GM12878 (cell line): ENCODE measurements around the gene NAA15. TPM values are rescaled to one million over a fixed set of nuclear protein-coding genes. Genes with fewer than 3 reads are reported as not detected.
A peak's percentile ranks its signal among the peaks of the same experiment; 100 is the strongest.

Experiments used
- ASH2L ChIP-seq: fragments of 300-600, 200-600 bp; sonication (generic); IDR thresholded peaks from 2 replicates; pipeline ENCODE4 v1.6.1; 2017; ENCODE audit warnings: low read depth, mild to moderate bottlenecking, borderline replicate concordance
- ATF7 ChIP-seq: fragments of 450-650 bp; IDR thresholded peaks from 2 replicates; pipeline ENCODE4 v1.6.1; 2016; ENCODE audit warnings: low read depth, mild to moderate bottlenecking
- CEBPZ ChIP-seq: fragments of 150-350 bp; IDR thresholded peaks from 2 replicates; pipeline ENCODE4 v1.6.1; 2016; ENCODE audit warnings: low read depth, low read length
- CHD1 ChIP-seq: IDR thresholded peaks from 2 replicates; pipeline ENCODE4 v1.6.1; 2012; ENCODE audit warnings: low read depth, low read length, improper control_type of control experiment
- CREB1 ChIP-seq: IDR thresholded peaks from 2 replicates; pipeline ENCODE4 v1.6.1; 2012; ENCODE audit warnings: low read depth, mild to moderate bottlenecking, inconsistent platforms
- CREM ChIP-seq: IDR thresholded peaks from 2 replicates; pipeline ENCODE4 v1.6.1; 2014; ENCODE audit warnings: antibody characterized with exemption, low read depth
- CUX1 ChIP-seq: IDR thresholded peaks from 2 replicates; pipeline ENCODE4 v1.6.1; 2012; ENCODE audit warnings: improper control_type of control experiment, low read depth, low read length; ENCODE audit not compliant: insufficient replicate concordance
- EED ChIP-seq: sonication (generic); IDR thresholded peaks from 2 replicates; pipeline ENCODE4 v1.6.1; 2016; ENCODE audit warnings: antibody characterized with exemption, low read depth
- HCFC1 ChIP-seq: fragments of 150-350 bp; IDR thresholded peaks from 2 replicates; pipeline ENCODE4 v1.6.1; 2014; ENCODE audit warnings: low read length
- HSF1 ChIP-seq: fragments of 150-350 bp; IDR thresholded peaks from 2 replicates; pipeline ENCODE4 v1.6.1; 2014; ENCODE audit warnings: mild to moderate bottlenecking, low read depth, low read length
- NR2C1 ChIP-seq: fragments of 450-650 bp; IDR thresholded peaks from 2 replicates; pipeline ENCODE4 v1.6.1; 2017; ENCODE audit warnings: antibody characterized with exemption, mild to moderate bottlenecking, moderate library complexity
- PAX5 ChIP-seq: IDR thresholded peaks from 2 replicates; pipeline ENCODE4 v1.6.1; 2011; ENCODE audit warnings: low read depth, low read length, borderline replicate concordance
- PKNOX1 ChIP-seq: fragments of 450-650 bp; IDR thresholded peaks from 2 replicates; pipeline ENCODE4 v1.6.1; 2016; ENCODE audit warnings: mild to moderate bottlenecking
- POLR2AphosphoS5 ChIP-seq: IDR thresholded peaks from 2 replicates; pipeline ENCODE4 v1.6.1; 2011; ENCODE audit warnings: mild to moderate bottlenecking, low read length, inconsistent platforms
- RELA ChIP-seq: fragments of 450-650 bp; IDR thresholded peaks from 2 replicates; pipeline ENCODE4 v1.8.0; 2014; ENCODE audit warnings: borderline replicate concordance; ENCODE audit not compliant: partially characterized antibody
- RUNX3 ChIP-seq: IDR thresholded peaks from 2 replicates; pipeline ENCODE4 v1.6.1; 2012; ENCODE audit warnings: low read length, inconsistent platforms
- SMAD5 ChIP-seq: IDR thresholded peaks from 2 replicates; pipeline ENCODE4 v1.6.1; 2016; ENCODE audit warnings: antibody characterized with exemption, low read depth
- TARDBP ChIP-seq: IDR thresholded peaks from 2 replicates; pipeline ENCODE4 v1.6.1; 2016; ENCODE audit warnings: borderline replicate concordance
- ZNF207 ChIP-seq: fragments of 450-650 bp; IDR thresholded peaks from 2 replicates; pipeline ENCODE4 v1.6.1; 2014; ENCODE audit warnings: antibody characterized with exemption, mild to moderate bottlenecking, borderline replicate concordance
- ZZZ3 ChIP-seq: IDR thresholded peaks from 2 replicates; pipeline ENCODE4 v1.6.1; 2011; ENCODE audit warnings: low read depth; ENCODE audit not compliant: control insufficient read depth, insufficient read length
- polyA plus RNA-seq, 11 experiments: library from polyadenylated mRNA; depleted of rRNA in 4 of 11; unstranded in 6 of 11; stranded (reverse) in 5 of 11; fragments of >200 nt; fragmentation: Nextera tagmentation in 4 of 11; fragmentation: Illumina TruSeq in 1 of 11; extraction: Ambion mirVana in 4 of 11; extraction: Trizol in 1 of 11; gene quantifications; 1 replicate in 1 of 11; 2 replicates in 10 of 11; pipeline versions ENCODE4 v1.2.1 to v1.2.3, GENCODE V29; 2011 to 2016; ENCODE audit warnings: inconsistent platforms in 2 of 11, missing spikeins in 2 of 11, low read depth in 1 of 11
- total RNA-seq, 4 experiments: library from RNA; depleted of rRNA in 3 of 4; stranded (reverse); fragments of >200 nt in 3 of 4; fragmentation: Illumina TruSeq in 1 of 4; extraction: Trizol in 1 of 4; gene quantifications; 2 replicates each; pipeline versions ENCODE4 v1.2.1 to v1.2.3, GENCODE V29; 2013 to 2021

The NAA15 gene
- total and polyA plus RNA-seq, 10 of the 15 experiments (the other 5 are each of a cell fraction or from before 2014, with no cell fraction given), result 24.3 to 93.1 (median 51.9) TPM

GRCh38 chr4:139301113-139301820 lies at the start of gene NAA15 (continued):
- TF ChIP-seq CUX1, result no peak
- no peak for TF ChIP-seq RELA
- TF ChIP-seq HCFC1, result peak; percentile 66
- TF ChIP-seq ZNF207, result peak; percentile 67; the same call in 1 of the 2 replicates
- peak; percentile 63 for TF ChIP-seq EED
- TF ChIP-seq CHD1, result no peak
- peak; percentile 40; the same call in 1 of the 2 replicates for TF ChIP-seq CREB1
- peak; percentile 97 for TF ChIP-seq NR2C1
- TF ChIP-seq ATF7, result 0 out of 2 replicates have a peak, but pooled peaks have one; percentile 16
- no peak; the same call in 1 of the 2 replicates for TF ChIP-seq ASH2L
- TF ChIP-seq TARDBP, result no peak
- no peak for TF ChIP-seq ZZZ3
- no peak for TF ChIP-seq HSF1
- TF ChIP-seq PKNOX1, result peak; percentile 92
- TF ChIP-seq RUNX3, result no peak; the same call in 1 of the 2 replicates
- TF ChIP-seq SMAD5, result peak; percentile 14; the same call in 1 of the 2 replicates
- peak; percentile 48 for TF ChIP-seq CREM
- TF ChIP-seq CEBPZ, result no peak
- TF ChIP-seq PAX5, result peak; percentile 63
- TF ChIP-seq POLR2AphosphoS5, result peak; percentile 58; the same call in 1 of the 2 replicates
